HL-60 (cell line): Measurements from ENCODE around the gene CCDC83.

Experiments used
- GABPA ChIP-seq: IDR thresholded peaks from 2 replicates; pipeline ENCODE4 v1.6.1; 2012; ENCODE audit warnings: low read depth
- POLR2AphosphoS5 ChIP-seq: IDR thresholded peaks from 2 replicates; pipeline ENCODE4 v1.6.1; 2012; ENCODE audit warnings: low read depth
- SPI1 ChIP-seq: IDR thresholded peaks from 2 replicates; pipeline ENCODE4 v1.6.1; 2012; ENCODE audit warnings: low read depth, mild to moderate bottlenecking, borderline replicate concordance
- TF ChIP-seq, protein P1 (sequence below): IDR thresholded peaks from one replicate; pipeline ENCODE4 v1.5.1; 2011; ENCODE audit warnings: low read length, control low read depth, inconsistent platforms; ENCODE audit not compliant: insufficient read depth
- TF ChIP-seq, protein P2 (sequence below): IDR thresholded peaks from 2 replicates; pipeline ENCODE4 v1.6.1; 2012; ENCODE audit warnings: low read depth; ENCODE audit not compliant: insufficient replicate concordance

DNA sequence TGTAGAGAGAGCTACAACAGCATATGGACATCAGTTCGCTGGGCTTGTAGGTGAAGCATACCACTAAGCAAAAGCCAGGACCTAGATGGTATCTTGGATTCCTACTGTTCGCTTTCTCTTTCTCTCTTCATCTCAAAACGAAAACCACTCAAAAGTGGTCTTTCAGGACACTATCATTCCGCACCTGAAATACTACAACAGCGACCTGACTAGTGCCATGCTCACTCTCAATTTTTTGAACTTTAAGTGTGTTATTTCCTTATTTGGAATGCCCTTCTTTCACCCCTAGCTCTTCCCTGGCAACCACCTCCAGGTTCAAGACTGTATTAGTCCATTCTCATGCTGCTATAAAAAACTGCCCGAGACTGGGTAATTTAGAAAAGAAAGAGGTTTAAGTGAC lies 59.2 kb downstream of the CCDC83 start:
- TF ChIP-seq, protein P1, sequence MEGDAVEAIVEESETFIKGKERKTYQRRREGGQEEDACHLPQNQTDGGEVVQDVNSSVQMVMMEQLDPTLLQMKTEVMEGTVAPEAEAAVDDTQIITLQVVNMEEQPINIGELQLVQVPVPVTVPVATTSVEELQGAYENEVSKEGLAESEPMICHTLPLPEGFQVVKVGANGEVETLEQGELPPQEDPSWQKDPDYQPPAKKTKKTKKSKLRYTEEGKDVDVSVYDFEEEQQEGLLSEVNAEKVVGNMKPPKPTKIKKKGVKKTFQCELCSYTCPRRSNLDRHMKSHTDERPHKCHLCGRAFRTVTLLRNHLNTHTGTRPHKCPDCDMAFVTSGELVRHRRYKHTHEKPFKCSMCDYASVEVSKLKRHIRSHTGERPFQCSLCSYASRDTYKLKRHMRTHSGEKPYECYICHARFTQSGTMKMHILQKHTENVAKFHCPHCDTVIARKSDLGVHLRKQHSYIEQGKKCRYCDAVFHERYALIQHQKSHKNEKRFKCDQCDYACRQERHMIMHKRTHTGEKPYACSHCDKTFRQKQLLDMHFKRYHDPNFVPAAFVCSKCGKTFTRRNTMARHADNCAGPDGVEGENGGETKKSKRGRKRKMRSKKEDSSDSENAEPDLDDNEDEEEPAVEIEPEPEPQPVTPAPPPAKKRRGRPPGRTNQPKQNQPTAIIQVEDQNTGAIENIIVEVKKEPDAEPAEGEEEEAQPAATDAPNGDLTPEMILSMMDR, result no peak
- TF ChIP-seq, protein P2, sequence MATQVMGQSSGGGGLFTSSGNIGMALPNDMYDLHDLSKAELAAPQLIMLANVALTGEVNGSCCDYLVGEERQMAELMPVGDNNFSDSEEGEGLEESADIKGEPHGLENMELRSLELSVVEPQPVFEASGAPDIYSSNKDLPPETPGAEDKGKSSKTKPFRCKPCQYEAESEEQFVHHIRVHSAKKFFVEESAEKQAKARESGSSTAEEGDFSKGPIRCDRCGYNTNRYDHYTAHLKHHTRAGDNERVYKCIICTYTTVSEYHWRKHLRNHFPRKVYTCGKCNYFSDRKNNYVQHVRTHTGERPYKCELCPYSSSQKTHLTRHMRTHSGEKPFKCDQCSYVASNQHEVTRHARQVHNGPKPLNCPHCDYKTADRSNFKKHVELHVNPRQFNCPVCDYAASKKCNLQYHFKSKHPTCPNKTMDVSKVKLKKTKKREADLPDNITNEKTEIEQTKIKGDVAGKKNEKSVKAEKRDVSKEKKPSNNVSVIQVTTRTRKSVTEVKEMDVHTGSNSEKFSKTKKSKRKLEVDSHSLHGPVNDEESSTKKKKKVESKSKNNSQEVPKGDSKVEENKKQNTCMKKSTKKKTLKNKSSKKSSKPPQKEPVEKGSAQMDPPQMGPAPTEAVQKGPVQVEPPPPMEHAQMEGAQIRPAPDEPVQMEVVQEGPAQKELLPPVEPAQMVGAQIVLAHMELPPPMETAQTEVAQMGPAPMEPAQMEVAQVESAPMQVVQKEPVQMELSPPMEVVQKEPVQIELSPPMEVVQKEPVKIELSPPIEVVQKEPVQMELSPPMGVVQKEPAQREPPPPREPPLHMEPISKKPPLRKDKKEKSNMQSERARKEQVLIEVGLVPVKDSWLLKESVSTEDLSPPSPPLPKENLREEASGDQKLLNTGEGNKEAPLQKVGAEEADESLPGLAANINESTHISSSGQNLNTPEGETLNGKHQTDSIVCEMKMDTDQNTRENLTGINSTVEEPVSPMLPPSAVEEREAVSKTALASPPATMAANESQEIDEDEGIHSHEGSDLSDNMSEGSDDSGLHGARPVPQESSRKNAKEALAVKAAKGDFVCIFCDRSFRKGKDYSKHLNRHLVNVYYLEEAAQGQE, result no peak
- TF ChIP-seq POLR2AphosphoS5 (no peak), GABPA (no peak), SPI1 (no peak)
